ENCODE results near the gene ST3GAL2.

DNA sequence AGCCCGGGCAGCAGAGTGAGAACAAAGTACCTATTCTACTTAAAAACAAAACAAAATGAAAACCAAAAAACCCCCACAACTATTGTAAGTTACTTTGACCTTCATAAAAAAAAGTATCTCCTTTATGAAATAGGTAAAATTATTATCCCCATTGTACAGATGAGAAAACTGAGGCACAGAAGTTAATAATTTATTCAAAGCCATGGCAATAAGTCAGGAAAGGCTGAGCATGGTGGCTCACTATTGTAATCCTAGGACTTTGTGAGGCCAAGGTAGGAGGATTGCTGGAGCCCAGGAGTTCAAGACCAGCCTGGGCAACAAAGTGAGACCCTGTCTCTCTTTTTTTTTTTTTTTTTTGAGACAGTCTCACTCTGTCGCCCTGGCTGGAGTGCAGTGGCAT lies 46.0 kb upstream of the ST3GAL2 start:
- TF ChIP-seq CTCF (conservative IDR thresholded peaks at IDR 0.05; ENCODE audit: low read length) (no peak), EZH2phosphoT487 (IDR thresholded peaks at IDR 0.05; ENCODE audit: borderline replicate concordance, low read depth, low read length) (no peak)

Data from OCI-LY7 (cell line).